Esophagus squamous epithelium (tissue), 4 donors: Measurements from ENCODE around the gene RAB40C.

Experiments used
- CTCF ChIP-seq, 6 experiments: fragments of 450-650 bp in 4 of 6; fragments of 200-600 bp in 2 of 6; sonication (generic) in 2 of 6; IDR thresholded peaks; one replicate each; pipeline ENCODE4 v1.5.1; 2016 to 2019; ENCODE audit warnings: antibody characterized with exemption in 6 of 6, mild to moderate bottlenecking in 4 of 6, moderate library complexity in 4 of 6
- POLR2A ChIP-seq, 4 donors: fragments of 450-650 bp; IDR thresholded peaks; one replicate each; pipeline ENCODE4 v1.6.1; 2017; ENCODE audit warnings: antibody characterized with exemption in 4 of 4, mild to moderate bottlenecking in 4 of 4, moderate library complexity in 3 of 4

GRCh38 chr16:591892-592517 is 2.1 kb downstream of the RAB40C start:
- TF ChIP-seq CTCF (IDR thresholded peaks at IDR 0.05) (no peak), POLR2A (IDR thresholded peaks at IDR 0.05) (no peak)
